Esophagus squamous epithelium (tissue), 4 donors: ENCODE measurements around the gene SMG7.

Source experiments
- CTCF ChIP-seq, 6 experiments: fragments of 450-650 bp in 4 of 6; fragments of 200-600 bp in 2 of 6; sonication (generic) in 2 of 6; IDR thresholded peaks; one replicate each; pipeline ENCODE4 v1.5.1; 2016 to 2019; ENCODE audit warnings: antibody characterized with exemption in 6 of 6, mild to moderate bottlenecking in 4 of 6, moderate library complexity in 4 of 6
- POLR2A ChIP-seq, 4 donors: fragments of 450-650 bp; IDR thresholded peaks; one replicate each; pipeline ENCODE4 v1.6.1; 2017; ENCODE audit warnings: antibody characterized with exemption in 4 of 4, mild to moderate bottlenecking in 4 of 4, moderate library complexity in 3 of 4

- no peak for TF ChIP-seq CTCF (IDR thresholded peaks at IDR 0.05)
- no peak for TF ChIP-seq POLR2A (IDR thresholded peaks at IDR 0.05)
These were observed 81.0 kb downstream of the SMG7 start for GRCh38 chr1:183553331-183553730.
